IPS-NIHi7 (cell line): Measurements from ENCODE around the gene PTMA.

Experiments
- DNase-seq: peaks from one replicate; pipeline ENCODE4 v3.0.0; 2012; ENCODE audit warnings: mixed read lengths; ENCODE audit errors: extremely low spot score

The PTMA gene

GRCh38 chr2:231676243-231676642, 32.1 kb upstream of the PTMA start:
- no peak for DNase-seq

- DNase-seq = peak; percentile 47
Observed at GRCh38 chr2:231677632-231678104, 30.7 kb upstream of the PTMA start.

GRCh38 chr2:231679908-231680284, 28.4 kb upstream of the PTMA start:
- no peak for DNase-seq

- DNase-seq = peak; percentile 73
Observed at GRCh38 chr2:231680285-231680991, 27.9 kb upstream of the PTMA start.

- peak; percentile 99 for DNase-seq
Observed at GRCh38 chr2:231680992-231681852, 27.1 kb upstream of the PTMA start.

GRCh38 chr2:231682603-231683291, 25.6 kb upstream of the PTMA start:
- no peak for DNase-seq

- no peak for DNase-seq
Observed at GRCh38 chr2:231683292-231684235, 24.8 kb upstream of the PTMA start.

GRCh38 chr2:231684314-231685223, 23.8 kb upstream of the PTMA start:
- DNase-seq = no peak

GRCh38 chr2:231685349-231686191, 22.8 kb upstream of the PTMA start:
- DNase-seq = peak; percentile 34

GRCh38 chr2:231686192-231687100, 21.9 kb upstream of the PTMA start:
- no peak for DNase-seq

- peak; percentile 89 for DNase-seq
Observed at GRCh38 chr2:231687133-231687852, 21.0 kb upstream of the PTMA start.

GRCh38 chr2:231687961-231688360, 20.4 kb upstream of the PTMA start:
- no peak for DNase-seq

GRCh38 chr2:231688719-231689118, 19.6 kb upstream of the PTMA start:
- no peak for DNase-seq

GRCh38 chr2:231689124-231689893, 19.0 kb upstream of the PTMA start:
- DNase-seq = no peak

- no peak for DNase-seq
Observed at GRCh38 chr2:231691251-231691772, 17.0 kb upstream of the PTMA start.

GRCh38 chr2:231692847-231693246, 15.5 kb upstream of the PTMA start:
- no peak for DNase-seq
